GM23338 (cell line): ENCODE data around the gene ARCN1. TPM values are rescaled to one million over a fixed set of nuclear protein-coding genes. Genes with fewer than 3 reads are reported as not detected.

Experiments
- ATAC-seq: fragments of 200-7000 bp; cut with Tn5 transposase; 3 replicates; pipeline ENCODE4 v1.9.1; 2020
- DNase-seq: peaks from one replicate; pipeline ENCODE4 v3.0.0-alpha.2; 2015; ENCODE audit warnings: low spot score
- H2AFZ ChIP-seq: fragments of 200-600 bp; sonication (generic); 2 replicates; pipeline ENCODE4 v1.8.0; 2016; ENCODE audit warnings: antibody characterized with exemption, mild to moderate bottlenecking, moderate library complexity
- H3F3A ChIP-seq: fragments of 200-600 bp; sonication (generic); replicated peaks from 2 replicates; pipeline ENCODE4 v1.8.0; 2017; ENCODE audit warnings: antibody characterized with exemption, mixed run types, low read depth
- H3K27ac ChIP-seq: fragments of 200-600 bp; sonication (generic); 2 replicates; pipeline ENCODE4 v1.6.1; 2016; ENCODE audit warnings: low read depth
- H3K27me3 ChIP-seq: fragments of 200-600 bp; sonication (generic); 2 replicates; pipeline ENCODE4 v1.8.0; 2016; ENCODE audit warnings: mild to moderate bottlenecking, mixed run types, moderate library complexity; ENCODE audit not compliant: insufficient read depth
- H3K36me3 ChIP-seq: fragments of 200-600 bp; sonication (generic); 2 replicates; pipeline ENCODE4 v1.8.0; 2016; ENCODE audit warnings: mild to moderate bottlenecking; ENCODE audit not compliant: insufficient read depth
- H3K4me1 ChIP-seq: fragments of 200-600 bp; sonication (generic); 2 replicates; pipeline ENCODE4 v1.8.0; 2016; ENCODE audit warnings: mild to moderate bottlenecking, moderate library complexity; ENCODE audit not compliant: insufficient read depth
- H3K4me2 ChIP-seq: fragments of 200-600 bp; sonication (generic); 2 replicates; pipeline ENCODE4 v1.7.1; 2017; ENCODE audit warnings: mixed run types
- H3K4me3 ChIP-seq: fragments of 200-600 bp; sonication (generic); 2 replicates; pipeline ENCODE4 v1.6.1; 2016; ENCODE audit warnings: mixed run types
- H3K79me2 ChIP-seq: fragments of 200-600 bp; sonication (generic); replicated peaks from 2 replicates; pipeline ENCODE4 v1.8.0; 2017; ENCODE audit warnings: mild to moderate bottlenecking; ENCODE audit not compliant: insufficient read depth
- H3K9me2 ChIP-seq: fragments of 200-600 bp; sonication (generic); 2 replicates; pipeline ENCODE4 v1.8.0; 2017; ENCODE audit not compliant: insufficient read depth
- H4K20me1 ChIP-seq: fragments of 200-600 bp; sonication (generic); replicated peaks from 2 replicates; pipeline ENCODE4 v1.8.0; 2017; ENCODE audit warnings: mild to moderate bottlenecking; ENCODE audit not compliant: insufficient read depth
- H3K27ac Mint-ChIP-seq: 2 replicates; pipeline ENCODE4 v1.8.0; 2020; ENCODE audit warnings: inconsistent platforms, mild to moderate bottlenecking, moderate library complexity, mixed read lengths
- H3K27me3 Mint-ChIP-seq: 3 replicates; pipeline ENCODE4 v1.8.0; 2022; ENCODE audit warnings: low read depth, mild to moderate bottlenecking, moderate library complexity, mixed read lengths, inconsistent platforms; ENCODE audit not compliant: insufficient read depth, poor library complexity
- H3K36me3 Mint-ChIP-seq: 3 replicates; pipeline ENCODE4 v1.8.0; 2021; ENCODE audit warnings: low read depth, mild to moderate bottlenecking, inconsistent platforms, moderate library complexity, mixed read lengths
- H3K4me1 Mint-ChIP-seq: 3 replicates; pipeline ENCODE4 v1.8.0; 2020; ENCODE audit warnings: mild to moderate bottlenecking, inconsistent platforms, mixed read lengths
- H3K4me3 Mint-ChIP-seq: 3 replicates; pipeline ENCODE4 v1.8.0; 2021; ENCODE audit warnings: moderate library complexity, mild to moderate bottlenecking, inconsistent platforms, mixed read lengths
- H3K9me3 Mint-ChIP-seq: 3 replicates; pipeline ENCODE4 v1.8.0; 2020; ENCODE audit warnings: moderate library complexity, mild to moderate bottlenecking, inconsistent platforms, mixed read lengths
- CTCF ChIP-seq, 2 experiments: fragments of 200-600 bp in 1 of 2; sonication (generic) in 1 of 2; conservative IDR thresholded peaks; 2 replicates each; pipeline versions ENCODE4 v1.5.1 to v1.6.1; 2016 to 2017; ENCODE audit warnings: antibody characterized with exemption in 2 of 2, low read depth in 2 of 2, mild to moderate bottlenecking in 2 of 2, moderate library complexity in 1 of 2
- ETS1 ChIP-seq: IDR thresholded peaks from 2 replicates; pipeline ENCODE4 v1.6.1; 2016; ENCODE audit warnings: antibody characterized with exemption
- EZH2 ChIP-seq: fragments of 200-600 bp; sonication (generic); IDR thresholded peaks from one replicate; pipeline ENCODE4 v1.8.0; 2017; ENCODE audit warnings: antibody characterized with exemption, mild to moderate bottlenecking, low read depth; ENCODE audit not compliant: unreplicated experiment
- EZH2phosphoT487 ChIP-seq: fragments of 200-600 bp; sonication (generic); IDR thresholded peaks from one replicate; pipeline ENCODE4 v1.8.1; 2018; ENCODE audit warnings: antibody characterized with exemption; ENCODE audit not compliant: unreplicated experiment
- NANOG ChIP-seq: IDR thresholded peaks from 2 replicates; pipeline ENCODE4 v1.6.1; 2016; ENCODE audit warnings: antibody characterized with exemption, borderline replicate concordance
- POLR2AphosphoS5 ChIP-seq: IDR thresholded peaks from 2 replicates; pipeline ENCODE4 v1.6.1; 2016; ENCODE audit warnings: antibody characterized with exemption, low read depth
- ZNF114 ChIP-seq: fragments of 250-450 bp; sonication (Bioruptor Pico); IDR thresholded peaks from 2 replicates; pipeline ENCODE4 v1.5.0; 2020; ENCODE audit warnings: mild to moderate bottlenecking, moderate library complexity
- polyA plus RNA-seq: library from polyadenylated mRNA; unstranded; fragments of >200 nt; fragmentation: Nextera tagmentation; extraction: Ambion mirVana; gene quantifications from 2 replicates; pipeline ENCODE4 v1.2.1, GENCODE V29; 2016
- total RNA-seq: library from RNA; depleted of rRNA; stranded (reverse); fragments of >200 nt; shearing (Covaris generic); gene quantifications from 2 replicates; pipeline ENCODE4 v1.2.3, GENCODE V29; 2014
- TF ChIP-seq, protein P1 (sequence below): IDR thresholded peaks from one replicate; pipeline ENCODE4 v1.6.1; 2018; ENCODE audit warnings: antibody characterized with exemption; ENCODE audit not compliant: unreplicated experiment

Gene ARCN1
- total and polyA plus RNA-seq, 2 experiments from 2014 or later = 79.9 to 106 TPM

DNA sequence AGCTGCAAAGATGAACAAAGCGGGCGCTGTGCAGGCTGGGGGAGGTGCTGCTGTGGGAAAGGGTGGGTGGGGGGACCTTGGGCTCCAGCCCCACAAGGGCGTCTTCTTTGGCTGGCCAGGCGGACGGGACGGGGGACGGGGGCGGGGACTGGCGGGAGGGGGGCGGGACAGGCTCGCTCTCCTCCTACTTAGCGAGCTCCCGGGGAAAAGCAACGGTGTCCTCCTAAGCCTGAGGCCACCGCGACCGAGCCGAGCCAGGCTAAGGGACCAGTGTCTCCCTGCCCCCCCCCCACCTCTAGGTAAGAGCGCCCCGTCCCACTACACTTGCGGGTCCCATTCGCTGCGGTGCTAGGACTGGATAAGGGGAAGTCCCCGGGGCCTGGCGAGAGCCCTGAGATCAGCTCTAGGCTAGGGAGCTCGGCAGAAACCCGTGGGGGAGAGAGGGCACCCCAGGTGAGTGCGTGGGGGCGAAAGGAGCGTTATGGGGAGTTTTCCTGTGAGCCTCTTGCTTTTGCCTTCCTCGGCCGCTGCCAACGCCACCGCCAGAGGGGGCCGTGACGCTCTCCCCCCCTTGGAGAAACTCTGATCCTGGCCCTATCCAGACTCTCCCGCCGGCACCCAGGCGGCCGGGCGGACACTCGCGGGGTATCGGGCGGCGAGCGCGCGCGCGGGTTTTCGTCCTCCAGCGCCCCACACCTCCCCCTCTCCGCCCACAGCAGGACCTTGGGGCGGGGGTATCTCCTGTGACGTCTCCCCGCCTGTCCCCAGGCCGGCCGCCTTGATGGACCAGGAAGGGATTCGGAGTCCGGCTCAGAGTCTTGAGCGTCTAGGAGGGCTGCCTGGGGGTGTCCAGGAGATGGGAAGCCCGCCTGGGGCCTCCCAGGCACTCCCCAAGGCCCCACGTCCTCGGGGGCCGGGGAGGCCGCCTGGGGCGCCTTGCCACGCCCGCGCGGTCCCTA is 35.5 kb downstream of the ARCN1 start, which contains the start of gene PHLDB1:
Gene PHLDB1 (plus strand): TSS at position 215 of the 959 bp plus-strand sequence. CDS start 6,222 bp downstream, outside the sequence.
- Histone ChIP-seq H3K4me2 (peak within 1 kb of the TSS; percentile 89), H4K20me1 (peaks cover 19% of the 10 kb centered on the region), H3K79me2 (no peaks in the 10 kb centered on the region), H3K27me3 (peaks cover 91% of the 10 kb centered on the region), H3K4me3 (peak within 1 kb of the TSS; percentile 72), H3K4me1 (peaks cover 32% of the 10 kb centered on the region), H2AFZ (peak within 1 kb of the TSS; percentile 76), H3K27ac (no peak within 1 kb of the TSS), H3K36me3 (no peaks in the 10 kb centered on the region), H3K9me2 (no peaks in the 10 kb centered on the region), H3F3A (peaks cover 15% of the 10 kb centered on the region)
- Mint-ChIP-seq H3K27ac (no peak within 1 kb of the TSS), H3K4me1 (peaks cover 45% of the 10 kb centered on the region), H3K36me3 (peaks cover 4% of the 10 kb centered on the region; the same call in 1 of the 3 replicates), H3K9me3 (peaks cover 3% of the 10 kb centered on the region; the same call in 1 of the 3 replicates), H3K27me3 (peaks cover 75% of the 10 kb centered on the region), H3K4me3 (peak within 1 kb of the TSS; percentile 64)
- ATAC-seq = peak; percentile 6
- peak; percentile 57 for DNase-seq
- peak; percentile 50 for TF ChIP-seq EZH2phosphoT487
- peak; percentile 82 for TF ChIP-seq EZH2
- peak; percentile 51 to 56 for TF ChIP-seq CTCF (conservative IDR thresholded peaks at IDR 0.05; ENCODE audit: low read depth in 2 of 2)
- TF ChIP-seq ZNF114 = no peak

DNA sequence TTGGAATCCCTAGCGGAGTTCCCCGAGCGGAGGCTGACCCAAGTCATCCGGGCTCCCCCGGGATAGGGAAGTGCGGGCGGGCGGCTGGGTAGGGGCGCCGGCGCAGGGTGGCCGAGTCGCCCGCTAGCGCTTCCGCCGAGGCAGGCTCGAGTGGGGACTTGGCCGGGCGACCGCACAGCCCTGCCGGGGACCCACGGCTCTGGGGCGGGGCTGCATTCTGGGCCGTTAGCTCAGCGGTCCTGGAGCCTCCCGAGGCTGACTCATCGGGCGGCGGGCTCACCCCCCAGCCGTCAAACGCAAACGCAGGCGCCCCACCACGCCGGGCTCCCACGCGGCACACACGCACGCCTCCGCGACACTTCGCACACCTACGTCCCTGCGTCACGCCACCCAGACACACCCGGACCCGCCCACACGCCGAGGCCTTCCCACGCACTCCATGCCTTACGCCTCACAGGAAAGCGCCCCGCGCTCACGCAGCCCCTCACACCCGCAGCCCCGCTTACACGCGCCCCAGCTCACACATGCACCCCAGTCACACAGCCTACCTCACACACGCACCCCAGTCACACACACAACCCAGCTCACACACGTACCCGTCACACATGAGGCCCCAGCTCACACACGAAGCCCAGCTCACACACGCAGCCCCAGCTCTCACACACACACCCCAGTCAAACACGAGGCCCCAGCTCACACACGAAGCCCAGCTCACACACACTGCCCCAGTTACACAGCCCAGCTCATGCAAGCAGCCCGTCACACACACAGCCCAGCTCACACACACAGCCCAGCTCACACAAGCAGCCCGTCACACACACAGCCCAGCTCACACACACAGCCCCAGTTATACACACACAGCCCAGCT is 36.4 kb downstream of the ARCN1 start:
- H3K27ac ChIP-seq = no peak overlapping the region

More for the DNA sequence above, 36.4 kb downstream of the ARCN1 start:
- Histone ChIP-seq H3K4me1 (peaks cover 41% of the 10 kb centered on the region), H3K9me2 (no peaks in the 10 kb centered on the region), H4K20me1 (peaks cover 19% of the 10 kb centered on the region), H3K79me2 (no peaks in the 10 kb centered on the region), H3K27me3 (peaks cover 83% of the 10 kb centered on the region), H3K36me3 (no peaks in the 10 kb centered on the region), H2AFZ (peak overlapping the region; percentile 76), H3F3A (peaks cover 15% of the 10 kb centered on the region), H3K4me3 (peak overlapping the region; percentile 72), H3K4me2 (peak overlapping the region; percentile 89)
- peak; percentile 3 for ATAC-seq
- Mint-ChIP-seq H3K4me3 (peak overlapping the region; percentile 64), H3K27me3 (peaks cover 75% of the 10 kb centered on the region), H3K27ac (no peak overlapping the region), H3K4me1 (peaks cover 47% of the 10 kb centered on the region), H3K36me3 (peaks cover 4% of the 10 kb centered on the region; the same call in 1 of the 3 replicates), H3K9me3 (peaks cover 3% of the 10 kb centered on the region; the same call in 1 of the 3 replicates)
- no peak for DNase-seq
- TF ChIP-seq, protein P1, sequence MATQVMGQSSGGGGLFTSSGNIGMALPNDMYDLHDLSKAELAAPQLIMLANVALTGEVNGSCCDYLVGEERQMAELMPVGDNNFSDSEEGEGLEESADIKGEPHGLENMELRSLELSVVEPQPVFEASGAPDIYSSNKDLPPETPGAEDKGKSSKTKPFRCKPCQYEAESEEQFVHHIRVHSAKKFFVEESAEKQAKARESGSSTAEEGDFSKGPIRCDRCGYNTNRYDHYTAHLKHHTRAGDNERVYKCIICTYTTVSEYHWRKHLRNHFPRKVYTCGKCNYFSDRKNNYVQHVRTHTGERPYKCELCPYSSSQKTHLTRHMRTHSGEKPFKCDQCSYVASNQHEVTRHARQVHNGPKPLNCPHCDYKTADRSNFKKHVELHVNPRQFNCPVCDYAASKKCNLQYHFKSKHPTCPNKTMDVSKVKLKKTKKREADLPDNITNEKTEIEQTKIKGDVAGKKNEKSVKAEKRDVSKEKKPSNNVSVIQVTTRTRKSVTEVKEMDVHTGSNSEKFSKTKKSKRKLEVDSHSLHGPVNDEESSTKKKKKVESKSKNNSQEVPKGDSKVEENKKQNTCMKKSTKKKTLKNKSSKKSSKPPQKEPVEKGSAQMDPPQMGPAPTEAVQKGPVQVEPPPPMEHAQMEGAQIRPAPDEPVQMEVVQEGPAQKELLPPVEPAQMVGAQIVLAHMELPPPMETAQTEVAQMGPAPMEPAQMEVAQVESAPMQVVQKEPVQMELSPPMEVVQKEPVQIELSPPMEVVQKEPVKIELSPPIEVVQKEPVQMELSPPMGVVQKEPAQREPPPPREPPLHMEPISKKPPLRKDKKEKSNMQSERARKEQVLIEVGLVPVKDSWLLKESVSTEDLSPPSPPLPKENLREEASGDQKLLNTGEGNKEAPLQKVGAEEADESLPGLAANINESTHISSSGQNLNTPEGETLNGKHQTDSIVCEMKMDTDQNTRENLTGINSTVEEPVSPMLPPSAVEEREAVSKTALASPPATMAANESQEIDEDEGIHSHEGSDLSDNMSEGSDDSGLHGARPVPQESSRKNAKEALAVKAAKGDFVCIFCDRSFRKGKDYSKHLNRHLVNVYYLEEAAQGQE = no peak
- TF ChIP-seq POLR2AphosphoS5 (no peak), EZH2 (peak; percentile 74), EZH2phosphoT487 (peak; percentile 56), ETS1 (no peak), NANOG (no peak)
